HG03439 (cell line): Measurements from ENCODE around the gene RPS4Y1.
A peak's percentile ranks its signal among the peaks of the same experiment; 100 is the strongest.
"Not testable (repeated sequence)": the region's sequence is repeated elsewhere in the genome, so short reads cannot be mapped to it uniquely, and the experiment has no call there.

Experiments used
- ATAC-seq: cut with Tn5 transposase; IDR thresholded peaks from one replicate; pipeline ENCODE4 v1.9.1; 2021; ENCODE audit warnings: mild to moderate bottlenecking, moderate library complexity; ENCODE audit not compliant: unreplicated experiment

Gene RPS4Y1

DNA sequence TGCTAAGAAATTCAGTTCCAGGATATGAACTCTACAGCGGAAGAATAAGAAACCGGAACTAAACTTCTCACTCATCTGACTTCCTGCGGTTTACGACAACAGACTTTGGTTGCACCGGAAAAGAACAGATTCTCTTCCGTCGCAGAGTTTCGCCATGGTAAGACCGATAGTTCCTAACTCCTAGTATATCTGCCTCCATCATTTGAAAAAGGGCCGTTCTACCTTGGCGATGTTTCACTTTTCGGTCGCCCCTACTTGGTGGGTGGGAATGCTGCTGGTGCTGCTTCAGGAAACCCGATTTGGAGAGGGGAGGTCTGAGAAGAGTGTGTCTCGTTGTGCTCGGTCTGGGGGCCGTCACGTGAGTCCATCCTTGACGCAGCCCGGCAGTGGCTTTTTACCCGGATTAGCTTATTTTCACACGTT is at the start of gene RPS4Y1:
TSS of gene RPS4Y1 (plus strand) at position 132 of the 423 bp plus-strand sequence. CDS start at position 155, 23 bp downstream.
- peak; percentile 86 for ATAC-seq

DNA sequence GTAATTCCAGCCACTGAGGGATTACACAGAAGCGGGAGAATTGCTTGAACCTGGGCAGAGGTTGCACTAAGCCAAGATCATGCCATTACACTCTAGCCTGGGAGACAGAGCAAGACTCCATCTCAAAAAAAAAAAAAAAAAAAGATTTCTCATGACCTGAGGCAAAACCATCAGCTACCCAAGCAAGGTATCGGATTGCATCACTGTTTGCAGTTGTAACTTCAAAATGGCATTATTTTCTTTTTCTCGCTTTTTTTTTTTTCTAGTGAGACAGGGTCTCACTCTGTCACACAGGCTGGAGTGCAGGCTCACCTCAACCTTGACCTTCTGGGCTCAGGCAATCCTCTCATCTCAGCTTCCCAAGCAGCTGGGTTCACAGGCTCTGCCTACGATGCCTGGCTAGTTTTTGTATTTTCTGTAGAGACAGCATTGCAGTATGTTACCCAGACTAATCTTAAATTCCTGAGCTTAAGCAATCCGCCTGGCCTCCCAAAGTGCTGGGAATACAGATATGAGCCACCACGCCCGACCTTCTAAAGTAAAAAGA is 44.4 kb upstream of the RPS4Y1 start:
- ATAC-seq = no peak

DNA sequence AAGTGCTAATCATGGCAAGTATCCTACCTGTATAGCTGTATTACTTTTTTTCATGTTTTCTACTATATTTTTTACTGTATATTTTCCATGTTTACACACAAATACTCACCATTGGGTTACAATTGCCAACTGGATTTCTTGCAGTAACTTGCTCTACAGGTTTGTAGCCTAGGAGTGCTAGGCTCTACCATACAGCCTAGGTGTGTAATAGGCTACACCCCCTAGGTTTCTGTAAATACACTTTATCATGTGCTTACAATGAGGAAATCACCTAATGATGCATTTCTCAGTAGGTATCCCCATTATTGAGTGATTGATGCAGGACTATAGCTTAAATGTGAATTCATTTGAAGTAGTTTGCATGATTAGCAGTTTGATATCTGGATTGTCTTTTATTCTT is 43.4 kb upstream of the RPS4Y1 start:
- ATAC-seq = no peak

DNA sequence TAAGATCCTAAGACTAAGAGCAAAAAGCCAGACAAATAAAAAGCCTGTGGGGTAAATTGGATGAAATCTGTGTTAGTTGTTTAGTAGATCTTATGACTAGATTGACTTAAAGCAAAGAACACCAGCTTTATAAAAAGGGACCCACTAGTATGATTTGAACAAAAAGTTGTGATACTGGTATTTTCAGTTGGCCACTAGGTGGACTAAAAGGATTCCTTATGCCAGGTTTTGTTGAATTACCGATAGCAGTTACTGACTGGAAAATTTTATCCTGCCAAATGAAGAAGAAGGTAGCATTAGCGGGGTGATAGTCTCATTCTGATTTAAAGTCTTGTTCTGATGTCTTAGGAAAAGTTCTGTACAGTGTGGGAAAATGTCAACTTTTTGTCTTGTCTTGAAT is 41.2 kb upstream of the RPS4Y1 start:
- ATAC-seq = no peak

DNA sequence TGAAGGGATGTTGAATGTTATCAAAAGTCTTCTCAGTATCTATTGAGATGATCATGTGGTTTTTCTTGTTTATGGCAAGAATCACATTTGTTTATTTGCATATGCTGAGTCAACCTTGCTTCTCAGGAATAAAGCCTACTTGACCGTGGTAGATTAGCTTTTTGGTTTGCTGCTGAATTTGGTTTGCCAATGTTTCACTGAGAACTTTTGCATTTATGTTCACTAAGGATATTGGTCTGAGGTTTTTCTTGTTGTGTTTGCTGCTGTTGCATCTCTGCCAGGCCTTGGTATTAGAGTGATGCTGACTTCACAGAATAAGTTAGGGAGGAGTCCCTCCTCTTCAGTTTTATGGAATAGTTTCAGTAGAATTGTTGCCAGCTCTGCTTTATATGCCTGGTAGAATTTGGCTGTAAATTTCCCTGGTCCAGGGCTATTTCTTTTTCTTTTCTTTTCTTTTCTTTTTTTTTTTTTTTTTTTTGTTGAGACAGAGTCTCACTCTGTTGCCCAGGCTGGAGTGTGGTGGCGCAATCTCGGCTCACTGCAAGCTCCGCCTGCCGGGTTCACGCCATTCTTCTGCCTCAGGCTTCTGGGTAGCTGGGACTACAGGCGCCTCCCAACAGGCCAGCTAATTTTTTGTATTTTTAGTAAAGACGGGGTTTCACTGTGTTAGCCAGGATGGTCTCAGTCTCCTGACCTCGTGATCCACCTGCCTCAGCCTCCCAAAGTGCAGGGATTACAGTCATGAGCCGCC is 24.1 kb upstream of the RPS4Y1 start:
- not testable (repeated sequence) for ATAC-seq

DNA sequence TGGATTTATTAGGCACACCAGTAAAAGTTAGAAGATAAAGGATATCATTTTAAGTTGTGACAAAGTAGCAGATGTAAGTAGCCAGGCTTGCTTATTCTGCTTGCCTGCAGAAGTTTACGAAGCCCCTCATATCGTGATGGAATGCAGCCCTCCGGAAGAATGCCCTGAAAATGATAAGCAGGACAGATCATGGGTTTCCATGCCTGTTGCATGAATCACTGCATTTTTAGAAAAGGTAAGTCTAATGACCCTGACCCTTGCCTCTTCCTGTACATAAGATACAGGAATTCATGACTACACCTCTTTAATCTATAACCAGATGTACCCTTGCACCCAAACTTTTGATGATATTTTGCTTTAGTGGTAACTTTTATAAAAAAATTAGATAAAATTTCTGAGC is 16.9 kb upstream of the RPS4Y1 start:
- no peak for ATAC-seq

DNA sequence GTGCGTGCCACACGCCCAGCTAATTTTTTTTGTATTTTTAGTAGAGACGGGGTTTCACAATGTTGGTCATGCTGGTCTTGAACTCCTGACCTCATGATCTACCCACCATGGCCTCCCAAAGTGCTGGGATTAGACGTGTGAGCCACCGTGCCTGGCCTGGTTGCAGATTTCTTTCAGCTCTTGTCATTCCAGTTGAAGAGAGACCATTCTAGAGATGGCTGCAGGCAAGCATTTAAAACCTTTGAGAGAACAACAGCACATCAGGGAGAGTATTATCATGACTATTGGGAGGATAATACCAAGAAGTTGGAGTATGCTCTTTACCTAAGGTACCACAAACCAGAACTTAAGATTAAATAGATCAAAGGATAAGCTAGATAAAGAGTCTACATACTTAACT is 12.9 kb upstream of the RPS4Y1 start:
- ATAC-seq = no peak

DNA sequence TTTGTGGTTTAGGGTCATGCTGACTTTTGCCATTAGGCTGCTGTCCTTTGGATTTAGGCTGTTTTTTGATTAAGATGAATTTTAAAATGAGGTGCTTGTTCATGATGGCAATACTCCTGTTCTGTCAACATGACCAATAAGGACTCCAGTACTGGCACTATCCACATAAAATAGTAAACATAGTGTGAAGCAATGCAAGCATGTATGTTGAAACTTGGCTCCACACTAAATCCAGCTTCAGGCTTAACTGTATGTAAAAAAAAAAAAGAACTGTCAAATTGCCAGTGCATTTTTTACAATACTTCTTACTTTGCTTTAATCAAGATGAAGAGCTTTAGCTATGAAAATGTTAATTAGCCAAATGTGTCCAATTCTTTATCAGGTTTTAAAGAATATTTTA is 6.2 kb upstream of the RPS4Y1 start:
- ATAC-seq = no peak

DNA sequence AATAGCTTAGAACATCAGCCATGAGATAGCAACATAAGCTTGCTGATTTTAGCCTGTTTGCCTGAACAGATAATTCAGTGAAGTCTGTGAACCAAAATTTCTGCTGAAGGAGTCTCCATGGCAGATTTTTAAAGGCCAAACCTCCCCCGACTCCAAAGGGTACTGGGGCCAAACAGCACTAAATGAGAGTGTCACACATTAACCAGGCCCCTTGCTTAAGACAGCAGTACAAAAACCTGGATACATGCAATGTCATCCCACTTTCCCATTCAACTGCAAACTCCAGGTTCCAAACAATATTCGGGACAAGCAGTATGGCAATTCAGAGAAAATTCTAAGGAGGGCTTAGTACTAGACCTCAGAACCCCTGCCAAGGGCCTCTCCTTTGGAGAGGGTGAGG is 4.3 kb upstream of the RPS4Y1 start:
- no peak for ATAC-seq

DNA sequence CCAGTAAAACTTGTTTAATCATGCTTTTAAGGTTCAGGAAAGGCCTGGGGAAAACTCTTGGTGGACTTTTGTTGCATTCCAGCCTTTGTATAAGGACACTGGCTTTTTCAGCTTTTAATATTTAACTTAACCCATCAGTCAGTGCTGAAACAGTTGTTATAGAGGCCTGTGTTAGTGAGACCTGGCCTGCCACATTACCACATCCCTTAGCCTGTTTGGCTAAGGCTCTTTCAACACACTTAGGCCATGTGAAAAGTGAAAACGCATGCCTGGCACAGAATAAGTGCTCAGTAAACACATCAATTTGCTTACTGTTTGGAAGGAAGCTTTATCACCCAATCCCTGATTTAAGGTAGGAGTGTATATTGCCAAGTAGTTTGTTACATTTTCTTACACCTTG is 3.5 kb upstream of the RPS4Y1 start:
- no peak for ATAC-seq

DNA sequence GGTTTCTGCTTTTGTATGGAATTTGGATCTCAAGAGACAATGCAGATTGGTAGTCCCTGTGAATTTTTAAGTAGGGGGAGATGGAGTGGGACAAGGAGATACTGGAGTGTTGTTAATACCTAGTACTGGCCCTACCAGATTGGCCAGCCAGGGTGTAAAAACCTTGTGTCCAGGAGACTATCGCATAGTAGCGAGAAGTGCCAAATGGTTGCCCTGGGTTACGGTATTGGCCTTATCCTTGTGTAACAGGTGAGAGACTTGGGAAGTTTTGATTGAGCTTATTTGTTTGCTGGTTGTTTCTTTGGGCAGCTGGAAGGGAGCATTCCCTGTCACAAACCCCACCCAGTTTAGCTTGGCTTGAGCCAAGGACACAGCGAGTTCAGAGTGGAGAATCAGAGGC is 5.4 kb downstream of the RPS4Y1 start:
- ATAC-seq = no peak

DNA sequence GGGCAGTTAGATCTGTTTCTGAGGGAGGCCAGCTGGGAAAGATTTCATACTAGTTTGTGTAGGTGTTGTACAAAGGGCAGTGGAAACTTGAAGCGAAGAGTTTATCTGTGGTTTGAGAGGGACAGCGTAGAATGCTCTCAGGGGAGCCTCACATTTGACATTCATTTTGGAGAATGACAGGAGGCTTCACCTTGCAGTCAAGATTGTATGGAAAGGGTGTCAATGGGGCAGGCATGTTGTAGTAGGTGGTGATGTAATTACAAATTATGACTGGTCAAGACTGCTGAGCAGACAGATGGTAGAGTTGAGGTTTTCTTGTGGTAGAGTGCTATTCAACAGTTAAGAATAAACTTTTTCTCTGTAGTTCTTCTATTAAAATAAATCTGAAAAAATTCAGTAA is 7.0 kb downstream of the RPS4Y1 start:
- ATAC-seq = no peak

DNA sequence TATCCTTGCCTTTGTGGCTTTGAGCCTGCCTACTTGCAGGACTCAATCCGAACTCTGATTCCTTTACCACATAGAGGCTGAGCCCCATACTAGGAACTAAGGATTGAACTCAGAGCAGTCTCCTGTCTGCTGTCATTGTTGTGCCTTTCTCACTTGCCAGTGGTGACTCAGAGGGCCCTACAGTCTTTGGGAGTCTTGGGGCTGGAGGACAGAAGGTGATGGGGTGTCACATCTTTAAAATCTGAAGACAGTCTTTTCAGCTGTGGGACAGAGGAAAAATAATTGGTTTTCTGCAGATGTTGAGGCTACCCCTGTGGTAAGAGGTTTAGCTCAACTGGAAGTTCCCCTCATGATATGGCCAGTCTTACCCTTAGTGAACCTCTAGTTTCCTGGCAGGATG is 8.0 kb downstream of the RPS4Y1 start:
- no peak for ATAC-seq

DNA sequence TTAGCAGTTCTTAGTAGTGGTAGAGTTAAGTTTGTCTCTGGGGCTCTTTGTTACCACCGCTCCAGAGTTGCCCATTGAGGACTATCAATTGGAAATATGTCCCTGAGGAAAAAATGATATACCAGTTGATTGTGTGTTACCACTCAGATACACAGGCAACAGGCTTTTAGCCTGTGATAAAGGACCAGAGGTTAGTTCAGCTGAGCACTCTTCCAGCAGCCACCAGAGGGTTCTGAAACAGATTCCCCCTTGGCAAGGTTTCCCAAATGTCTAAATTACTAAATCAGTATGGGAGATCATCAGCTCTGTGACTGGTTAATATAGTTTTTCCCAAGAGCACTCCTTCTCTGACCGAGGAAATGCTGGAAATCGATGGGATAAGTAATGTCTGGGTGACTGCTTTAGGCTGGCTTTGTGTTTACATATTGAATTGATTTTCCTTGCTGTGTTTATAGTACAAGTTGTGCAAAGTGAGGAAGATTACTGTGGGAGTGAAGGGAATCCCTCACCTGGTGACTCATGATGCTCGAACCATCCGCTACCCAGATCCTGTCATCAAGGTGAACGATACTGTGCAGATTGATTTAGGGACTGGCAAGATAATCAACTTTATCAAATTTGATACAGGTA is 12.9 kb downstream of the RPS4Y1 start:
- no peak for ATAC-seq

DNA sequence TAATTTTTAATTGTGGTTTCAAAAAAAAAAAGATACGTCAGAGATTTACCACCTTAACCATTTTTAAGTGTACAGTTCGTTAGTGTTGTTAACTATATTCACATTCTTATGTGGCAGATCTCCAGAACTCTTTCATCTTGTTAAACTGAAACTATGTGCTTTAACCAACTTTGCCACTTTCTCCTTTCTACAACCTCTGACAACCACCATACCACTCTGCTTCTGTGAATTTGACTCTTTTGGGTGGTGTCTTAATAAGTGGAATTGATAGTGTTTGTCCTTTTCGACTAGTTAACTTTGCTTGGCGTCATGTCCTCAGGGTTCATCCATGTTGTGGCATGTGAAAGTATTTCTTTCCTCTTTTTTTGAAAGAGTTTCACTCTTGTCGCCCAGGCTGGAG is 15.7 kb downstream of the RPS4Y1 start:
- no peak for ATAC-seq

DNA sequence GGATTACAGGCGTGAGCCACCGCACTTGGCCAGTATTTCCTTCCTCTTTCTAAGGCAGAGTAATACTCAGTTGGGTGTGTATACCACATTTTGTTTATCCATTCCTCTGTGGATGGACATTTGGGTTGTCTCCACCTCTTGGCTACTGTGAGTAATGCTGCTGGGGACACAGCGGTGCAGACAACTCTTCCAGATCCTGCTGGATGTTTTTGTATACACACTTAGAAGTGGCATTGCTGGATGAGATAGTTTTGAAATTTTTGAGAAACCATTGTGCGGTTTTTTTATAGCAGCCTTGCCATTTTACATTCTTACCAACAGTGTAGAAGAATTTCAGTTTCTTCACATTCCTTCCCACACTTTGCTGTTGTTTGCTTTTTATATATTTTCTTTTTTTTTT is 16.3 kb downstream of the RPS4Y1 start:
- ATAC-seq = no peak

DNA sequence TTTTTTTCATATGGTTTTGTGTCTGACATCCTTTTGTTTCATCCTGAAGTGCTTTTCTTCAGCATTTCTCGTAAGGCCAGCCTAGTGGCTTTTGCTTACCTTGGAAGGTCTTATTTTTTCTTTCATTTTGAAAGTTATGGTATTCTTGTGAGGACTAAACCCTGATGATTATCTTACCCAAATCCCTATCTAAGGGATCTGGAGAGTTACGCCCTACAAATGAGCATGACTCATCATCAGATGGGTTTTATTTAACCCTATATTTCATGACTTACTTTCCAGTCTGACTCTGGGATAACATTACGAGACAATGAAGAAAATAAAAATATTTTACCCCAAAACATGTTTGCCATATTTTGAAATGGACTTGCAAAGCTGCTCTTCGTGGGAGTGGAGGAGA is 18.4 kb downstream of the RPS4Y1 start:
- ATAC-seq = no peak

DNA sequence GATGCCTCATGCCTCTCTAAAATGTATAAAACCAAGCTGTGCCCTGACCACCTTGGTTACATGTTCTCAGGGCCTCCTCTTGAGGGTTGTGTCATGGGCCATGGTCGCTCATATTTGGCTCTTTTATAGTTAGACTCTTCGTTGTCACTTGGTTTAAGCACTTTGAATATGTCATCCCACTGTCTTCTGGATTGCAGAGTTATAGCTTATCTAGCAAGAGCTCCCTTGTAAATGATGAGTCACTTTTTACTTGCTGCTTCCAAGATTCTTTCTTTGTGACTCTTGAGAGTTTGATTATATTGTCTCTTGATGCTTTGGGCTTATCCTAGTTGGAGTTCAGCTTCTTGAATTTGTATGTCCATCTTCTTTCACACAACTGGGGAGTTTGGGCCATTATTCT is 19.1 kb downstream of the RPS4Y1 start:
- ATAC-seq = no peak

DNA sequence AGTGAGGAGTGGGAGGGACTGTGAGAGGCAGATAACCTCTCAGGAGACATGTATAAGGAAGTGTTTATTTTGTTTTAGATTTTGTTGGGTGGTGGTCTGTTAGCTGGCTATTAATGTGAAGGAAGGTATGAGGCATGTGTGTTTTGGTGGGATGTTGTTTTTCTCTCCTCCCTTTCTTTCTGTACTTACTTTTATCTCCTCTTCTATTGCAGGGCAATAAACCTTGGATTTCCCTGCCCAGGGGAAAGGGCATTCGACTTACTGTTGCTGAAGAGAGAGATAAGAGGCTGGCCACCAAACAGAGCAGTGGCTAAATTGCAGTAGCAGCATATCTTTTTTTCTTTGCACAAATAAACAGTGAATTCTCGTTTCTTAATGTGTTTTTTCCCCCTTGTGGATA is 25.2 kb downstream of the RPS4Y1 start:
- ATAC-seq = no peak

DNA sequence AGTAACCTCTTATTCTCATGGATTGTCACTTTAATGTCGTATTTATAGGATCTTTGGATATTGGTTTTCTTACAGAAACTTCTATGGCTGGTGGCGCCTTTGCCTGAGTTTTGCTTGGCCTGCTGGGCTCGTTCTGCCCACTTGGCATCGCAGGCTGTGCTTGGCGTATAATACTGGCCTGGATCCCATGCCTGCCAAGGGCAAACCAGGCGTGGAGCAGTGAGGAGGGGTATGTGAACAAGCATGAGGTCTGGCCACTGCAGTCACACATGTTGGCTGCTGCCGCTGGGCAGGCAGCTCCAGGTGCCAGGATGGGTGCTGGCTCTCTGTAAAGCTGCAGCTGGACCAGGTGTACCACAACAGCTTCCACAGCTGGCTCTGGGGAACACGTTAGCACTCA is 26.1 kb downstream of the RPS4Y1 start:
- ATAC-seq = no peak

DNA sequence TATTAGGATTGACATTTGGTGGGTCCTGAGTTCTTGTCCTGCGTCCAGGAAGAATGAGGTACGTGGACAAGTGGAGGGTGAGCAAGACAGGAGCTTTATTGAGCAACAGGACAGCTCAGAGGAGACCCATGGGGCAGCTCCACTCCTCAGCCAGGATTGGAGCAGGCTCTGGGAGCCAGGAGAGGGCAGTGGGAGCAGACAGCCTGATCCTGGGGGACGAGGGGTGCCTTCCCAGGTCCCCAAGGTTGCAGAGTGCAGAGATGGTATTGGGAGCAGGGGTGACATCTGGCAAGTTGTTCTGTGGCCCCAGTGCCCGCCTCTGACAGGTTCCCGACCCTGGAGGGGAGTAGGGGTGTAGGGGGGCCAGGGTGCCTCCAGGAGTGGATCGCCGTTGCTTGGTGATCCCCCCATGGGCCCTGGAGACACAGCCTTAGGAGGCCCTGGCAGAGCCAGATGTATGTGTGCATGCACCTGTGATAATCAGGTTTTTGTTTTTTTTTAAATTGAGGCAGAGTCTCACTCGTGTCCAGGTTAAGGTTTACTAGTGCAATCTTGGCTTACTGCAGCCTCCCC is 26.7 kb downstream of the RPS4Y1 start:
- ATAC-seq = no peak

DNA sequence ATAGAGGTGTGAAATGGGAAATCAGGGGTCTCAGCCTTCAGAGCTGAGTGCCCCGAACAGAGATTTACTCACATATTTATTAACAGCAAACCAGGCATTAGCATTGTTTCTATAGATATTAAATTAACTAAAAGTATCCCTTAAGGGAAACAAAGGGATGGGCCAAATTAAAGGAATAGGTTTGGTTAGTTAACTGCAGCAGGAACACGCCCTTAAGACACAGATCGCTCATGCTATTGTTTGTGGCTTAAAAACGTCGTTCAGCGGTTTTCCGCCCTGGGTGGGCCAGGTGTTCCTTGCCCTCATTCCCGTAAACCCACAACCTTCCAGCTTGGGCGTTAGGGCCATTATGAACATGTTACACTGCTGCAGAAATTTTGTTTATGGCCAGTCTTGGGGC is 30.8 kb downstream of the RPS4Y1 start:
- ATAC-seq = not testable (repeated sequence)
